H1 (cell line): Measurements from ENCODE around the gene CCL4. TPM values are rescaled to one million over a fixed set of nuclear protein-coding genes. Genes with fewer than 3 reads are reported as not detected.

ENCODE experiments used
- CHD7 ChIP-seq: fragments of 300-600 bp; sonication (generic); IDR thresholded peaks from 2 replicates; pipeline ENCODE4 v1.7.1; 2012; ENCODE audit warnings: low read length, moderate library complexity, mild to moderate bottlenecking, inconsistent platforms; ENCODE audit not compliant: insufficient replicate concordance
- GABPA ChIP-seq: IDR thresholded peaks from 2 replicates; pipeline ENCODE4 v1.6.1; 2011; ENCODE audit warnings: mild to moderate bottlenecking, low read length, moderate library complexity, borderline replicate concordance; ENCODE audit not compliant: insufficient read depth
- KDM4A ChIP-seq: IDR thresholded peaks from one replicate; pipeline ENCODE4 v1.7.1; 2012; ENCODE audit warnings: low read depth, mild to moderate bottlenecking, moderate library complexity, low read length, inconsistent platforms; ENCODE audit not compliant: severe bottlenecking
- SP1 ChIP-seq: IDR thresholded peaks from 2 replicates; pipeline ENCODE4 v1.6.1; 2011; ENCODE audit warnings: low read depth, low read length
- polyA plus RNA-seq, 7 experiments: library from polyadenylated mRNA; depleted of rRNA in 3 of 7; stranded (reverse) in 5 of 7; unstranded in 2 of 7; fragments of >200 nt in 5 of 7; fragments of 200-250 nt in 2 of 7; gene quantifications; 1 replicate in 5 of 7; 2 replicates in 1 of 7; 4 replicates in 1 of 7; pipeline versions ENCODE4 v1.2.1 to v1.2.3, GENCODE V29; 2011 to 2013; ENCODE audit warnings: missing spikeins in 2 of 7, mixed read lengths in 2 of 7
- total RNA-seq: library from RNA; stranded (reverse); fragmentation: NEBNext Ultra II Directional; extraction: Animal tissue kit (Norgen Biotek cat#: 25700); gene quantifications from 2 replicates; pipeline ENCODE4 v1.2.1, GENCODE V29; 2021

The CCL4 gene
- total and polyA plus RNA-seq, 2 of the 8 experiments (the other 6 are each of a cell fraction or from before 2014, with no cell fraction given) = not detected

GRCh38 chr17:36069136-36069535, 34.5 kb upstream of the CCL4 start (continued):
- no peak for TF ChIP-seq CHD7
- TF ChIP-seq KDM4A = no peak
- no peak for TF ChIP-seq GABPA
- no peak for TF ChIP-seq SP1
- TF ChIP-seq, all 59 proteins: peak for 0
